Measurements from ENCODE around the gene KERA.

The KERA gene, protein sequence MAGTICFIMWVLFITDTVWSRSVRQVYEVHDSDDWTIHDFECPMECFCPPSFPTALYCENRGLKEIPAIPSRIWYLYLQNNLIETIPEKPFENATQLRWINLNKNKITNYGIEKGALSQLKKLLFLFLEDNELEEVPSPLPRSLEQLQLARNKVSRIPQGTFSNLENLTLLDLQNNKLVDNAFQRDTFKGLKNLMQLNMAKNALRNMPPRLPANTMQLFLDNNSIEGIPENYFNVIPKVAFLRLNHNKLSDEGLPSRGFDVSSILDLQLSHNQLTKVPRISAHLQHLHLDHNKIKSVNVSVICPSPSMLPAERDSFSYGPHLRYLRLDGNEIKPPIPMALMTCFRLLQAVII

GRCh38 chr12:91057368-91058165, at the start of gene KERA:
KERA (minus strand) TSS chr12:91058024; CDS start chr12:91056281, 1,743 bp downstream.
- Mint-ChIP-seq H3K4me3 (no peak within 1 kb of the TSS), H3K27ac (no peak within 1 kb of the TSS), H3K36me3 (ENCODE audit: low read depth) (no peaks in the 10 kb centered on the region), H3K4me1 (no peaks in the 10 kb centered on the region), H3K27me3 (peaks cover 3% of the 10 kb centered on the region), H3K9me3 (no peaks in the 10 kb centered on the region)
- ATAC-seq (no peak), DNase-seq (no peak)

GRCh38 chr12:91106283-91106682, 48.5 kb upstream of the KERA start:
- H3K27me3 Mint-ChIP-seq = peaks cover 4% of the 10 kb centered on the region
- H3K9me3 Mint-ChIP-seq = no peaks in the 10 kb centered on the region
- DNase-seq (no peak), ATAC-seq (no peak)
- no peak overlapping the region for H3K4me3 Mint-ChIP-seq
- no peaks in the 10 kb centered on the region for H3K36me3 Mint-ChIP-seq (ENCODE audit: low read depth)
- H3K4me1 Mint-ChIP-seq = no peaks in the 10 kb centered on the region
- H3K27ac Mint-ChIP-seq = no peak overlapping the region

GRCh38 chr12:91105807-91106206, 48.0 kb upstream of the KERA start:
- Mint-ChIP-seq H3K4me1 (no peaks in the 10 kb centered on the region), H3K27ac (no peak overlapping the region), H3K27me3 (peaks cover 4% of the 10 kb centered on the region), H3K9me3 (no peaks in the 10 kb centered on the region), H3K36me3 (ENCODE audit: low read depth) (no peaks in the 10 kb centered on the region), H3K4me3 (no peak overlapping the region)
- DNase-seq (no peak), ATAC-seq (no peak)

DNA sequence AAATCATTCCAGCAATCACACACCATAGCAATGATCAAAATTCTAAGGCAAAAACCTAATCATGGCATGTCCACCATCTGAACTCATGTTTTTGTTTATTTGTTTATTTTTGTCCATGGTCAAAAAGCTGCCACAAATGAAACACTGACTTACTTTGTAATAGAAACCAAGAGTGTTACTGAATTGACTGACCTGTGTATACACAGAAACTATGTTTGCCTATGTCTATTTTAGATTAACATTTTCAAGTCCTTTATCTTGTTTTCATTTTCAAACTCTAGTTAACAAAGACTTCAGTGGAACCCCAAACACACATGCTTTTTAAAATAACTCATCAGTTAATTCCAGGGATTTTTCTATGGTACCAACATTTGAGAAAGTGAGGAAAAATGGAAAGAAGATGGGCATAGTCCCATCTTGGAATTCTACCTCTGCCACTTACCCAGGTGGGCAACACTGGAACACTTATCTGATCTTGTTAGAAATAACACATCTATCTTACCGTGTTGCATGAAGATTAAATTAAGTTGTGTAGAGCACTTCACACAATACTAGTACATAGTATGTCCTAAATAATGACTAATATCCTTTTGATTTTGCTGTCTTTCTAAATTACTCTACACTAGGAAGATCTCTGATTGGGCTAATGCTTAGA, 47.1 kb upstream of the KERA start:
- no peaks in the 10 kb centered on the region for H3K4me1 Mint-ChIP-seq
- H3K27me3 Mint-ChIP-seq = peaks cover 4% of the 10 kb centered on the region
- H3K36me3 Mint-ChIP-seq (ENCODE audit: low read depth) = no peaks in the 10 kb centered on the region
- H3K27ac Mint-ChIP-seq = no peak overlapping the region
- no peaks in the 10 kb centered on the region for H3K9me3 Mint-ChIP-seq
- no peak for ATAC-seq
- no peak for DNase-seq
- no peak overlapping the region for H3K4me3 Mint-ChIP-seq

- Mint-ChIP-seq H3K9me3 (no peaks in the 10 kb centered on the region), H3K4me3 (no peak overlapping the region), H3K27me3 (peaks cover 2% of the 10 kb centered on the region), H3K27ac (no peak overlapping the region), H3K36me3 (ENCODE audit: low read depth) (no peaks in the 10 kb centered on the region), H3K4me1 (no peaks in the 10 kb centered on the region)
- ATAC-seq (no peak), DNase-seq (no peak)
Measured at GRCh38 chr12:91103624-91104023, 45.8 kb upstream of the KERA start.

- Mint-ChIP-seq H3K9me3 (no peaks in the 10 kb centered on the region), H3K27me3 (peaks cover 2% of the 10 kb centered on the region), H3K27ac (no peak overlapping the region), H3K36me3 (ENCODE audit: low read depth) (no peaks in the 10 kb centered on the region), H3K4me3 (no peak overlapping the region), H3K4me1 (no peaks in the 10 kb centered on the region)
- ATAC-seq (no peak), DNase-seq (no peak)
Measured at GRCh38 chr12:91103101-91103500, 45.3 kb upstream of the KERA start.

DNA sequence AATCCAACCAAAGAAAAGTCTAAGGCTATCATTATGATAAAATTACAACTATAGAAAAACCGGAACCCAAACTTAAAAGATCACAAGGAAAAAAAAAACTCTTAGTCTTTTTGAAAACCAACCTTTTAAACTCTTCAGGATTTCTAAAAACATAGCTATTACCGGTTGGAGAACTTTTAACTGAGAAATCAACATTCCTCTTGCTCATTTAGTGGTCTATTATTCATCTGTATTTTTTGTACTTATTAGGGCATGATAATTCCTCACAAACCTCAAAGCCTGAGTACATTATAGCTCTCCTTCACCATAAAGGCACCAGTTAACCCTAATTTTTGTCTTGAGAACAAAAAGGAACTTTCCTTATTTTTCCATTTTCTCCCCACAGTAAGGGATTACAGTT, 43.1 kb upstream of the KERA start:
- H3K9me3 Mint-ChIP-seq = no peaks in the 10 kb centered on the region
- H3K27ac Mint-ChIP-seq = no peak overlapping the region
- H3K27me3 Mint-ChIP-seq = no peaks in the 10 kb centered on the region
- no peak overlapping the region for H3K4me3 Mint-ChIP-seq
- DNase-seq (no peak), ATAC-seq (no peak)
- H3K4me1 Mint-ChIP-seq = no peaks in the 10 kb centered on the region
- H3K36me3 Mint-ChIP-seq (ENCODE audit: low read depth) = no peaks in the 10 kb centered on the region

- Mint-ChIP-seq H3K36me3 (ENCODE audit: low read depth) (no peaks in the 10 kb centered on the region), H3K9me3 (no peaks in the 10 kb centered on the region), H3K27ac (no peak overlapping the region), H3K4me3 (no peak overlapping the region), H3K27me3 (no peaks in the 10 kb centered on the region), H3K4me1 (no peaks in the 10 kb centered on the region)
- DNase-seq (no peak), ATAC-seq (no peak)
Measured at GRCh38 chr12:91099836-91100235, 42.0 kb upstream of the KERA start.

DNA sequence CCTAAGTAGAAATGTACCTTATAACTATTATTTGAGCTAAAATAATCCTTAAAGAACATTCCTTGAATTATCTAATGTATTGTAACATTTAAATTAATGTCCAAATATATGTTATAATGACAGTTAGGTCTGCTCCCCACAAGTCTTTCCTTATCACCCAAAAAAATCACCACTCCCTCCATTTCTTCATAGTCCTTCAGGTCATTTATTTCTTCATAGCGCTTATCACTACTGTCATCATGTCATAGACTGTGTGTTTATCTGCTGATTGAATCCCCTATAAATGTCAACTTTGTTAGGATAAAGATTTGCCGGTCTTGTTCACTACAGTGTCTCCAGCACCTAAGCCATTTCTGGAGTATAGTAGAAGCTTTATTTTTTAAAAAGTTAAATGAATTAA, 41.5 kb upstream of the KERA start:
- peaks cover 3% of the 10 kb centered on the region for H3K9me3 Mint-ChIP-seq
- H3K4me3 Mint-ChIP-seq = no peak overlapping the region
- ATAC-seq (no peak), DNase-seq (no peak)
- no peaks in the 10 kb centered on the region for H3K4me1 Mint-ChIP-seq
- no peaks in the 10 kb centered on the region for H3K27me3 Mint-ChIP-seq
- H3K36me3 Mint-ChIP-seq (ENCODE audit: low read depth) = no peaks in the 10 kb centered on the region
- H3K27ac Mint-ChIP-seq = no peak overlapping the region

- no peaks in the 10 kb centered on the region for H3K27me3 Mint-ChIP-seq
Measured at GRCh38 chr12:91098941-91099340, 41.1 kb upstream of the KERA start.

GRCh38 chr12:91098461-91098860, 40.6 kb upstream of the KERA start:
- Mint-ChIP-seq H3K36me3 (ENCODE audit: low read depth) (no peaks in the 10 kb centered on the region), H3K9me3 (peaks cover 4% of the 10 kb centered on the region), H3K4me1 (no peaks in the 10 kb centered on the region), H3K27me3 (no peaks in the 10 kb centered on the region), H3K4me3 (no peak overlapping the region), H3K27ac (no peak overlapping the region)
- ATAC-seq (no peak), DNase-seq (no peak)

More at GRCh38 chr12:91098941-91099340, 41.1 kb upstream of the KERA start:
- Mint-ChIP-seq H3K4me3 (no peak overlapping the region), H3K9me3 (peaks cover 4% of the 10 kb centered on the region), H3K4me1 (no peaks in the 10 kb centered on the region), H3K27ac (no peak overlapping the region), H3K36me3 (ENCODE audit: low read depth) (no peaks in the 10 kb centered on the region)
- ATAC-seq (no peak), DNase-seq (no peak)

DNA sequence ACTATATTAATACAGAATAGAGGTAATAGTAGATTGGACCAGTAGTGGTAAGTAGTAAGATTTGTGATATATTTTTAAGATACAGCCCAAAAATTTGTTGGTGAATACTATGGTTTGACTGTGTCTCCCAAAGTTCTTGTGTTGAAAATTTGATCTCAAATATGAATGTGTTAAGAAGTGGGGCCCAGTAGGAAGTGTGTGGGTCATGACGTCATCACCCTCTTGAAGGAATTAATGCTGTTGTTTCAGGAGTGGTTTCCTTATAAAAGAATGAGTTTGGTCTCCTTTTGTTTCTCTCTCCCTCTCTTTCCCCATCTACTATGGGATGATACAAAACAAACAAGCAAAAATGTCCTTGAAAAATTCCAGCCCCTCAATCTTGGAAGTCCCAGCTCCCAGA, 37.1 kb upstream of the KERA start:
- Mint-ChIP-seq H3K4me1 (no peaks in the 10 kb centered on the region), H3K4me3 (no peak overlapping the region)
- no peak for ATAC-seq

GRCh38 chr12:91094032-91094662, 36.3 kb upstream of the KERA start:
- ATAC-seq = no peak
- no peak for DNase-seq
- no peaks in the 10 kb centered on the region for H3K4me1 Mint-ChIP-seq
- no peak overlapping the region for H3K4me3 Mint-ChIP-seq
- H3K27me3 Mint-ChIP-seq = no peaks in the 10 kb centered on the region
- H3K27ac Mint-ChIP-seq = no peak overlapping the region
- peaks cover 24% of the 10 kb centered on the region for H3K9me3 Mint-ChIP-seq
- H3K36me3 Mint-ChIP-seq (ENCODE audit: low read depth) = no peaks in the 10 kb centered on the region

More for the DNA sequence above, 37.1 kb upstream of the KERA start:
- Mint-ChIP-seq H3K36me3 (ENCODE audit: low read depth) (no peaks in the 10 kb centered on the region), H3K9me3 (peaks cover 17% of the 10 kb centered on the region), H3K27me3 (no peaks in the 10 kb centered on the region), H3K27ac (no peak overlapping the region)
- DNase-seq = no peak

GRCh38 chr12:91093341-91093740, 35.5 kb upstream of the KERA start:
- Mint-ChIP-seq H3K27ac (no peak overlapping the region), H3K27me3 (no peaks in the 10 kb centered on the region), H3K4me3 (no peak overlapping the region), H3K9me3 (peaks cover 32% of the 10 kb centered on the region), H3K4me1 (no peaks in the 10 kb centered on the region), H3K36me3 (ENCODE audit: low read depth) (no peaks in the 10 kb centered on the region)
- DNase-seq = no peak
- ATAC-seq = no peak

All from activated naive CD8-positive, alpha-beta T cell treated with anti-CD3 and anti-CD28 coated beads, Interleukin-2, amount 50 U/mL, for 24 hours (primary cell).